HL-60/S4 treated with phorbol 12-myristate 13-acetate at 8.2 ng/mL for 4 days and 3 days (cell line): Measurements from ENCODE around the gene TCF7L1.
"Not testable (repeated sequence)": the region's sequence is repeated elsewhere in the genome, so short reads cannot be mapped to it uniquely, and the experiment has no call there.

Experiments used
- in situ Hi-C: fragments of 300-500 bp; cut with MboI; formaldehyde crosslinking; loops from 2 replicates; pipeline ENCODE4 v1.15.0; 2022; ENCODE audit warnings: low sequenced_read_pairs

TCF7L1 gene

DNA sequence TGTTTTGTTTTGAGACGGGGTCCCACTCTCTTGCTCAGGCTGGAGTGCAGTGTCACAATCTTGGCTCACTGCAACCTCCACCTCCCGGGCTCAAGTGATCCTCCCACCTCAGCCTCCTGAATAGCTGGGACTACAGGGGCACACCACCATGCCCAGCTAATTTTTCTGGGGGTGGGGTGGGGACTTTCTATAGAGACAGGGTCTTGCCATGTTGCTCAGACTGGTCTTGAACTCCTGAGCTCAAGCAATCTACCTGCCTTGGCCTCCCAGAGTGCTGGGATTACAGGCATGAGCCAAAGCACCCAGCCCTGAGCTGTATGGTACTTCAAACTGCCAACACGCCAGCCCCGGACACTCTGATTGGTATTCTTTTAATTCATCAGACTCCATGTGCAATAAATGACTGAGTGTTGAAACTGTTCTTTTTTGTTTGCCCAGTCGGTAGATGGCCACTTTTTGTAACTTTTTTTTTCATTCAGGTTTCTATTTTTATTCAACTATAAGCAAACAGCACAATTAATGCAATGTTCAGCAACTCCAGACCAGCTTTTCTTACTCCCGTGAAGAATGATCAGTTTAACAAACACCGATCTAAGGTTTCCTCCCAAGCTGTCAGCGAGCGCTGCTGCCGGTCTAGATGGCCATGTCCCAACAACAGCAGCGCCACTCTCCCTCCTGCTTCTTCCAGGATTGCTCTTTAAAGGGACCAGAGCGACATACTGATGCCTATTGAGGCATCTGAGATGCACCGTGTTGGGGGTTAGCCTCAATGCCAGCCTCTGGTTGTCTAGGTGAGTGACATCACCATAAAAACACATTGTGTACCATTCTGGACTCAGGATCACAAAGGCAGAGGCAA is 207.1 kb downstream of the TCF7L1 start:
- in situ Hi-C loops, result no loop called here

DNA sequence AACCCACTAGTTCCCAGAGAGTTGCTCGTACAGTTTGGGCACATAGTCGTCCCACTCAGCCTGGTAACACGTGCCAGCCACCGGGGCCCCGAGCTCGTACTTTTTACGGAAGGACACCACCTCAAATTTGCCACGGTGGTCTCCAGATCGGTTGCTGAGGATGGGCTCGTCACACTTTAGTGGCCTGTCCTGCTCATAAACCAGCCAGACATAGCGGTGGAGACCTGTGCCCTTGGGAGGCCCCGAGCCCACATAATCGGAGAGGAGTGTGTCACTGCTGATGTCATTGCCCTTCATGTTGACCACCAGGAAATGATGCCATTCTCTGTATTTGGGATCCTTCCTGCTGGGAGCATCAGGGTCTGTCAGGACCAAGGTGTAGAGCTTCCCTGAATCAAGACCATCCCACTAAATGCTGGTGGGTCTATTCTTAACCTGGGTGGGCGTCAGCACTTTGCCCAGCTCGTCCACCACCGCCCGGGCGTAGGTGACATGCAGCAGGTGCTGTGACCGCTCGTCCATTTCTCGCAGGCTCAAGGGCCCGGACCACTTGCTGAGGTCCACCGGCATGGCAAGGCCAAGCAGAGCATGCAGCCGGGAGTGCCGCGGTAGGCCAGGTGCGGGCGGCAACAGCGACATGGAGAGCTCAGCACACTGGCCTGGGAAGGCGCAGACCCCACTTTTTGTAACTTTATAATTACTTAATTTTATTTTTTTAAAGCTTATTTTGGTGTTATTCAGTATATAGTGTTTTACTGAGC is 208.3 kb downstream of the TCF7L1 start:
- in situ Hi-C loops, result no loop called here

DNA sequence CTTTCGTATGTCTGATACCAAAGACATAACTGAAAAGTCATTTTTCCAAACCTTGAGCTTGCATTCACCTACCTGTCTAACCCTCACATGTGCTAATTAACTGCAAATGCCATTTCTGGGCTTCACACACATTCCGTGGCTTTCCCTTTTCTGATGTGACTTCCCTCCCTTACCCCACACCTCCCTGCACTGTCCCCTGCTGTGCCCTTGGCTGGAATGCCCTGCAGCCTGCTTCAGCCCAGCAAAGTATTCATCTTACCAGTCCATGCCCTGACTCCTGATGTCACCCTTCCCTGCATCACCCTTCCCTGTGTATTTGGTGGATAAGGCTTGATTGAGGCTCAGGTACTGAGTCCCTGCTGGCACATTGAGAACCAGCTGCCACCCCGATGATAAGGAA is 209.0 kb downstream of the TCF7L1 start:
- in situ Hi-C loops, result no loop called here

DNA sequence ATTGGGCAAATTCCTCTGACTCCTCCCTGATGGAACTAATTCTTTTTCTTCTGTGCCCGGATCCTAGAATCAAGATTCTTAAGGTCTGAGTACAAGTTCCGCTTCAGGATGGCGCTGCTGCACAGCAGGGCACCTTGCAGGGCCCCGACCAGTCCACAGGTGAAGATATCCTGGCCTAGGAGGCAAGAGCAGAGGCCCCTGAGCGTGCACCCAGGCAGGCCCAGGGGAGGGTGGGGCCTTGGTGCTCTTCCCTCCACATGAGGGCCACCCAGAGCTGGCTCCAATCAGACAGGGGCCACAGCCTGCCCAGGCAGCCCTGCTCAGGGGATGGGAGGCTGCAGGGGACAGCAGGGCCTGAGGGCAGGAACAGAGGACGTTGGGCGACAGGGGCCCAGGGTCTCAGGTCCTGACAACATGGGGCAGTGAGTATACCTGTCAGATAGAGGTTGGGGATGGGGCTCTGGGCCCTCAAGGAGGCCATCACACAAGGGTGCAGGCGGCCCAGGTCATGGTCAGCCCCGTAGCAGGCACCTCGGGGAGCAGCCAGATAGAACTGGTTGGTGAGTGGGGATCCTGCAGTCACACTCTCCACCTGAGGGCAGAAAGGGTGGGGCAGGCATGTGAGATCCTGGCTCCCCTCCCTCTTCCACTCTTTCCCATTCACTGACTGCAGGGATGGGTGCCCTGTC is 210.2 kb downstream of the TCF7L1 start:
- in situ Hi-C loops, result not testable (repeated sequence)

DNA sequence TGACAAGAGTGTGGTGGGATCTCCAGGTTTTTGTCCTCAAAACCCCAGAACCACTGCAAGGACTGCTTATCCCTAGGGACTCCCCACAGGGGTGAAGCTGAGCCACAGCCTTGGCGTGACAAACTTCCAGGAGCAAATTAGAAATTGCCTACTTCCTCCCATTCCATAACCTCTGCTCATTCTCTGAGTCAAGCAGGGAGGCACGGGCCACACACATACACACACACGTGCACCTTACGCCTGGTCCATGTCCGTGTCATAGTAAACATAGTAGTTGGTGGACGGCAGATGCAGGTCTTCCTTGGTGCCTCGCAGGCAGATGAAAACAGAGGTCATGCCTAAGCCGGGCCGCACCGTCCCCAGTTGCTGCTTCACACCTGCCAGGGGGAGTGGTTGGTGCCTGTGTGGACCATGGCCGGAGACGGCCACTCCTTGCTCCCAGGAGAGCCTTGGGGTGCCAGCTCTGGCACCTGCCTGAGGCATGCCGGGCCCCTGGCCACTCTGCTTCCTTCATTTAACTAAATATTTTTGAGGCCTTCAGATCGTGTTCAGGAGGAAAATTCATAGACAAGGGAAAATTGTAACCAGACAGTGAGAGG is 211.3 kb downstream of the TCF7L1 start:
- in situ Hi-C loops, result no loop called here

DNA sequence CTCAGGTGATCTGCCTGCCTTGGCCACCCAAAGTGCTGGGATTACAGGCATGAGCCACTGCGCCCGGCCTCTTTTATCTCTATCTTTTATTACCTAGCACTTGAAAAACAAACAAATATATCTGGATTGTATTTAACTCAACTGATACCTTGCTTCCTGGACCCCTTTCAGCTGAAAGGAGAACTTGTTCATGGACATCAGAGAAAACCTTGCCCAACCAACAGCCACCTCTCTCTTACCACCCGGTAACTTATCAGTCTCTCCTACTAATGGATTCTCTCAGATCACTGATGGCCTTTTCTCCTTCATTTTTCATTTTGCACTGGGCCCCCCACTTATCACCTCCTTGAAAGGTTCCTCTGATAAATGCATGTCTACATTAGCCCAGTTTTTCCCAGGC is 214.4 kb downstream of the TCF7L1 start:
- in situ Hi-C loops, result no loop called here

GRCh38 chr2:85353876-85354285 is 220.7 kb downstream of the TCF7L1 start:
- in situ Hi-C loops, result no loop called here

DNA sequence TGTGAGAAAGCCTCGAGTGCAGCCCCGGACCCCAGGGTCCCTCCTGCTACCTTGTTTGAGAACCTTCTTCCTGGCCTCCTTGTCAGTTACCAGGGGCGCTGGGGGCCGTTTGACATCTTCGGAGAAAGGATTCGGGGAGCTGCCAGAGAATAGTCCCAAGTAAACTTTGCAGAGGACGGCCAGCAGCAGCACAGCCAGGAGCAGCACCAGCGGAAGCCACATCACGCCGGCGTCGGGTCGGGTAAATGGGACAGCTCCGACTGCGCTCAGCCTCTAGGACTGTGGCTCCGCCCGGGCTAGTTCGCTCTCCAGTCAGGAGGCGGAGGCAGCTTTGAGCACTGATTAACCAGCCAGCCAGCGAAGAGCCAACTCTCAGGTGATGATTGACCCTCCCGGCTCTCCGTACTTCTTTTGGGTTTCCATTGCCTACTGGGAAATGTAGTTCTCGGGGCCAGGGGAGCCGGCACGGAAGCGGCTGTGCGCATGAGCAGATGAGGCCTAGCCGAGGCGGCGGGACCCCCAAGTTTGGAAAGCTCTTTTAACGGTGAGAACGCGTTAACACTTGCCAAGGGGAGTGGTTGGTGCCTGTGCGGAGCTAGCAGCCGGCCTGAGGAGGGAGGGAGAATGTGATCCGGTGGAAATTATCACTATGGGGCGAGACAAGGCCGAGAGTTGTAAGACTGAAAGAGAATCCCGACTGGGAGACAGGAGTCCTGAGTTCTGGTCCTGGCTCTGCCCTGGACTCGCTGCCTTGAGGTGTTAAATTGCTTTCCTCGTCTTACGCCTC is 221.3 kb downstream of the TCF7L1 start, which contains the start of the genes ELMOD3 and RETSAT:
Gene ELMOD3, plus strand, starts transcription at position 484 of the 787 bp plus-strand sequence. CDS start 2,430 bp downstream, outside the sequence.
Gene RETSAT, minus strand, starts transcription at position 243 of the 787 bp plus-strand sequence. Its CDS starts 21 bp downstream, at position 222.
- in situ Hi-C loops, result no loop called here

DNA sequence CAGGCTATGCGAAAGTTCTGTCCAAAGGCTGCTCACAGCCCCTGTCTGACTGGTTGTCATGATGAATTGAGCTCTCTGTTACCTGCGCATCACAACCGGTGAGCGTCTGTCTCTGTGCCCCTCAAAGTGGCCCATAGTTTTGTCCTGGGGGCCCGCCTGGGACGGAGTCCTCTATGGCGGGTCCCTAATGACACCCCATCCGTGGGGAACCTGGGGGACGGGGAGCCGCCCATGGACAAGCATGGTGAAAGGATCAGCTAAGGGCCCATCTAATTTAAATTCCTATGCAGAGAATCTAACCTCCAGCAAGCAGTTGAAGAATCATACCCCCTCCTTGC is 221.8 kb downstream of the TCF7L1 start:
- in situ Hi-C loops, result no loop called here

GRCh38 chr2:85355521-85355920 is 222.3 kb downstream of the TCF7L1 start:
- in situ Hi-C loops, result no loop called here

GRCh38 chr2:85356186-85356585 is 223.0 kb downstream of the TCF7L1 start:
- in situ Hi-C loops, result no loop called here

DNA sequence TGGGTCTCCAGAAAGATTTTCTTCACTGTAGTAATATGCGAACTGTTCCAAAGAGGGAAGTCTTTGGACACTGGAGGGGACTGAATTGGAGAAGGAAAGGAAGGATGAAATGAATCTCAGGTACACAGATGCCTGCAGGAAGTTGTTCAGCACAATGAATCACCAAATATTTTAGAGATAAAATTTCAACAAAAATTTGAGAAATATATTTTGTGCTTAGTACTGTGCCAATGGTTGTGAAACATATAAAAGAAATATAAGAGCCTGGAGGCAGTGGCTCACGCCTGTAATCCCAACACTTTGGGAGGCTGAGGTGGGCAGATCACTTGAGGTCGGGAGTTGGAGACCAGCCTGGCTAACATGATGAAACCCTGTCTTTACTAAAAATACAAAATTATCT is 224.5 kb downstream of the TCF7L1 start:
- in situ Hi-C loops, result no loop called here
